Endometrium (tissue), 2 donors: ENCODE data around the gene C19orf12.
A peak's percentile ranks its signal among the peaks of the same experiment; 100 is the strongest.
"Not testable (repeated sequence)": the region's sequence is repeated elsewhere in the genome, so short reads cannot be mapped to it uniquely, and the experiment has no call there.

Experiments used
- FAIRE-seq: peaks from 2 replicates; lab custom pipeline; 2012; peaks lifted over from hg19 to GRCh38; lab: Jason Lieb, UNC
- donor health status: control.
- donor health status: control.

C19orf12 gene

DNA sequence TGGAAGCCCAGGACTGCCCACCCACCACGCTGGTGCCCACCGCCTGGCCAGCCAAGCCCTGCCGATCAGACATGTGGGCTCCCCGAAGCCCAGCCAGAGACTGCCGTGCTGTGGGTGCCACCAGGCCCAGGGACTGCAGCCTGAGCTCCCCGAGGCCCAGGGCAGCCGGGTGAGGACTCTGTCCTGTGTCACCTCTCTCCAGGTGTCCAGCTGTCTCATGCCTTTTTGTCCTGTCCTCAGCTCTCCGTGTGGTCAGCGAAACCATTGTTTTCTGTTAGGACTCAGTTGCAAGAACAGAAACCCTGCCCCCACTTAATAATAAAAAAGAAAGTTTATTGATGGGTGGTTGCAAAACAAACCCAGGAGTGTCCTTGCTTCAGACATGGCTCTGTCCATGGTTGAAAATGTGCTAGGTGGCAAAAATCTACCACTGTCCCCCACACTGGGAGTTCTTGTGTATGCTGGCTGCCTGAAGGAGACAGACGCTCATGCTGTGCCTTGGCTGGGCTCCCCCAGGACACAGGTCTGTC lies 39.9 kb downstream of the C19orf12 start:
- FAIRE-seq = no peak

DNA sequence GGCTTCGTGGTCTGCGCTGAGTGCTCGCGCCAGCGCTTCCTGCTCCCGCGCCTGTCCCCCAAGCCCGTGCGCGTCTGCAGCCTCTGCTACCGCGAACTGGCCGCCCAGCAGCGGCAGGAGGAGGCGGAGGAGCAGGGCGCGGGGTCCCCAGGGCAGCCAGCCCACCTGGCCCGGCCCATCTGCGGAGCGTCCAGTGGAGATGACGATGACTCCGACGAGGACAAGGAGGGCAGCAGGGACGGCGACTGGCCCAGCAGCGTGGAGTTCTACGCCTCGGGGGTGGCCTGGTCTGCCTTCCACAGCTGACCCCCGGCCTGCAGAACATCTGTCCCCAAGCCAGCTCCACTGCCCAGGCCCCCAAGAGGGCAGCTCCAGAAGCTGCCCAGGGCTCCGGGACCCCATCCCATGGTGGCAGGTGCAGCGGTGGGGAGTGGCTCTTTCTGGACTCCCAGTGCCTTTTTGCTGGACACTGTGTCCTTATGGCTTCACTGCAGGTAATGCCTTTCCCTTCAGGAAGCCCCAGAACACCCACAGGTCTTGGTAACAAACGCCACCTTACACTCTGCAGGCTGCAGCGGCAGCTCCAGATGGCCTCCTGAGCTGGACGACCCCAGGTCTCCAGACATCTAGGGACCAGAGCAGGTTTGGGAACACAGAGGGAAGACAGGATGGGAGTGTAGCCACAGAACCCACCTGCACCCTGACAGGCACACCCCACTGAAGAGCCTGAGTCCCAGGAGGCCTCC lies 40.5 kb downstream of the C19orf12 start:
- no peak for FAIRE-seq

DNA sequence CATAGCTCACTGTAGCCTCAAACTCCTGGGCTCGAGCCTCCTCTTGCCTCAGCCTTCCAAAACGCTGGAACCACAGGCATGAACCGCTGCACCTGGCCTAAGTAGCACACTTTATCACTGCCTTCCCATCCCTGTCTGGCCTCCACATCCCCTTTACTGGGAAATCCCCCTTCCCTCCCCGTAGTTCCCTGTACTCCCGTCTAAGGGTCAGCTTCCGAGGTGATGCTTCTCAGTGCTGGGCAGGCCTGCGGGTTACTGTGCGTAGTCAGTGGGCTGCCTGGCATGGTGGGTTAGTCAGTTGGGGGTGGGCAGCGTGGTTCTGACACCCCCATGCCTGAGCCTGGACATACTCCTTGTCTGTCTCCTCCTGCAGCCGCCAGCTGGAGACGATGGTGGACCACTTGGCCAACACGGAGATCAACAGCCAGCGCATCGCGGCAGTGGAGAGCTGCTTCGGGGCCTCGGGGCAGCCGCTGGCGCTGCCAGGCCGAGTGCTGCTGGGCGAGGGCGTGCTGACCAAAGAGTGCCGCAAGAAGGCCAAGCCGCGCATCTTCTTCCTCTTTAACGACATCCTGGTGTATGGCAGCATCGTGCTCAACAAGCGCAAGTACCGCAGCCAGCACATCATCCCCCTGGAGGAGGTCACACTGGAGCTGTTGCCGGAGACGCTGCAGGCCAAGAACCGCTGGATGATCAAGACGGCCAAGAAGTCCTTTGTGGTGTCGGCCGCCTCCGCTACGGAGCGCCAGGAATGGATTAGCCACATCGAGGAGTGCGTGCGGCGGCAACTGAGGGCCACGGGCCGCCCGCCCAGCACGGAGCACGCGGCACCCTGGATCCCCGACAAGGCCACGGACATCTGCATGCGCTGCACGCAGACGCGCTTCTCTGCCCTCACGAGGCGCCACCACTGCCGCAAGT lies 41.4 kb downstream of the C19orf12 start:
- no peak for FAIRE-seq

DNA sequence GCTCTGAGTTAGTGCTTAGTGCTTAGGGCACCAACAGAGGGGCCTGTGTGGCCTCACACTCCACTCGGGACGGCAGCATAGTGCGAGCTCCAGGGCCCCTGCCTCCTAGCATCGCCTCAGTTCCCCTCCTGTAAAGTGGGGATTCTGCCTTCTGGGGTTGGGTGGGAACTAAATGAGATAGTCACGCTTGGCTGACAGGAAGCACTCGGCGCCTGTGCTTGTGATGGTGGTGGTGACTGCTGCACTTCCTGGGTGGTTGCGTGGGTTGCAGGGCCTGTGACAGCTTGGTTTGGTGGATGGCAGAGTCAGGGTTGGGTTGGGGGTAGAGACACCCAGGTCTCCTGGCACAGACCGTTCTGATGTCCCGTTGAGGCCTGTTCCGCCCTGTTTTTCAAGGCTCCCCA lies 42.1 kb downstream of the C19orf12 start:
- no peak for FAIRE-seq

DNA sequence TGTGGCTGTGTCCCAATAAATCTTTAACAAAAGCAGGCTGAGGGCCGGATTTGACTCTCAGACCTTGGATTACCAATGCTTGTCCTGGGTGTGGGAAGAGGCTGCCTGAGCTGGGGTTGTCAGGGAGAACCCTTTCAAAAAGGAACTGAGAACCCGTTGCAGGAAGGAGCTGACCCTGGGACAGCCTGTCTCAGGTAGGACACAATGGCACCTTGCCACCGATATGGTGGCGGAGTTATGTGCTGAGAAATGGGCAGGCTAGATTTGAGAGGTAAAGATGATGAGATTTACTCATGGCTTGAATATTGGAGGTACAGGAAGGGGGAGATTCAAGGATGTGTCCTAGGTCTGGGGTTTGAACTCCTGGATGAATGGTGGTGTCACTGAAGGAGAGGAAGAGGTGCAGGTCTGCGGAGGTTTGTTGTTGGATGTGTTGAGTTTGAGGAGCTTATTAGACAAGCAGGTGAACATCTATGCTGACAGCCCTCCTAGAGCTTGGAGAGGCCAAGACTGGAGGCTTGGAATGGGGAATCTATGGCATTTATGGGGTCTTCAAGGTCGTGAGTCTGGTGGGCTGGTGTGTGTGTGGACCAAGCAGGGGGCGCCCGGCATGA lies 42.6 kb downstream of the C19orf12 start:
- FAIRE-seq = no peak

DNA sequence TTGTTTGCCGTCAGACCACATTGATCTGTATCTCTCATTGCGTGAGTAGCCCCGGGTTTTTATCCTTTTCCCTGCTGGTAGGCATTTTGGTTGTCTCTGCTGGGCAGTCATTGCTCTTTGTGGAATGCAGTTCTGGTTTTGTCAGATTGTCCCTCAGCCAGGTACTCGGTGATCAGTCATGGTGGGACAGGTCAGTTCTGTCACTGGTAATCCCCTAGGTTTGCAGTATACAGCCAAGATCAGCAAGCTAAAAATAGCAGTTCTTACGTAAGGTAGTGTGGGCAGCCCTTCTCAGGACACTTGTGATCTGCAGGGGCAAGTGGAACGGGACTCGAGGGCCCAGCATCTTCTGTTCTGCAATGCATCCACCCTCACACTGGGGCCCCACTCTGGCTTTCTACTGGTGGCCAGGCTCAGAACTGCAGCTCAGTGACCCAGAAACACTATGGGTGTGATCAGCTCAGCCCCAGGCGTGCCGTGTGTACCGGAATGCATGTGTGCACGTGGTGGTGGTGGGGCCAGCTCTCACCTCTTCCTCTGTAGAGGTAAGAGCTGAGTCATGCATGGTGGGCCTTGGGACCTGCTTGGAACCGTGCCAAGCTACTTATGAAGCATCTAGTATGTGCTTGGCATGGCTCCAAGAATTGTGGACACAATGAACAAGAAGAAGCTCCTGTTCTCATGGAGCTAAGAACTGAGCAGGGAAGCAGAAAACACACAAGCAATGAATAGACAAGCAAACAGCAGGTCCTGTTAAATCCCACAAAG lies 43.5 kb downstream of the C19orf12 start:
- no peak for FAIRE-seq

DNA sequence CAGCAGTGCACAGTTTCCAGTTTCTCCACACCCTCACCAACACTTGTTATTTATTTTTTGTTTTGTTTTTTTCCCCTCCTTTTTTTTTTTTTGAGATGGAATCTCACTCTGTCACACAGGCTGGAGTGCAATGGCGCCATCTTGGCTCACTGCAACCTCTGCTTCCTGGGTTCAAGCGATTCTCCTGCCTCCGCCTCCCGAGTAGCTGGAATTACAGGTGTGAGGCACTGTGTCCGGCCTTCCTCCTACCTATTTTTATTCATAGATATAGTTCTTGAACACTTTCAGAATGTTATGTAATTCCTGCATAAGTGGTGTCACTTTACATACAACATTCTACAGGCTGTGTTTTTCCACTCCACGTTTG lies 44.1 kb downstream of the C19orf12 start:
- not testable (repeated sequence) for FAIRE-seq

DNA sequence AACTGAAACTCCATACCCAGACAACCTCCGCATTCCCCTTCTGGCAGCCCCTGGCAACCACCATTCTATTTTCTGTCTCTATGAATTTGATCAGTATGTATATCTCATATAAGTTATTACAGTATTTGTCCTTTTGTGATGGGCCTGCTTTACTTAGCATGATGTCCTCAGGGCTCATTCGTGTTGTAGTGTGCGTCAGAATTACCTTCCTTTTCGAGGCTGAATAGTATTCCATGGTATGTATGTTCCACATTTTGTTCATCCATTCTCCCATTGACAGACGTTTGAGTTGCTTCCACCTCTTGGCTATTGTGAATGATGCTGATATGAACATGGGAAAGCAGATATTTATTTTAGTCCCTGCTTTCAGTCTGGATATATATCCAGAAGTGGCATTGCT lies 44.8 kb downstream of the C19orf12 start:
- FAIRE-seq = no peak

DNA sequence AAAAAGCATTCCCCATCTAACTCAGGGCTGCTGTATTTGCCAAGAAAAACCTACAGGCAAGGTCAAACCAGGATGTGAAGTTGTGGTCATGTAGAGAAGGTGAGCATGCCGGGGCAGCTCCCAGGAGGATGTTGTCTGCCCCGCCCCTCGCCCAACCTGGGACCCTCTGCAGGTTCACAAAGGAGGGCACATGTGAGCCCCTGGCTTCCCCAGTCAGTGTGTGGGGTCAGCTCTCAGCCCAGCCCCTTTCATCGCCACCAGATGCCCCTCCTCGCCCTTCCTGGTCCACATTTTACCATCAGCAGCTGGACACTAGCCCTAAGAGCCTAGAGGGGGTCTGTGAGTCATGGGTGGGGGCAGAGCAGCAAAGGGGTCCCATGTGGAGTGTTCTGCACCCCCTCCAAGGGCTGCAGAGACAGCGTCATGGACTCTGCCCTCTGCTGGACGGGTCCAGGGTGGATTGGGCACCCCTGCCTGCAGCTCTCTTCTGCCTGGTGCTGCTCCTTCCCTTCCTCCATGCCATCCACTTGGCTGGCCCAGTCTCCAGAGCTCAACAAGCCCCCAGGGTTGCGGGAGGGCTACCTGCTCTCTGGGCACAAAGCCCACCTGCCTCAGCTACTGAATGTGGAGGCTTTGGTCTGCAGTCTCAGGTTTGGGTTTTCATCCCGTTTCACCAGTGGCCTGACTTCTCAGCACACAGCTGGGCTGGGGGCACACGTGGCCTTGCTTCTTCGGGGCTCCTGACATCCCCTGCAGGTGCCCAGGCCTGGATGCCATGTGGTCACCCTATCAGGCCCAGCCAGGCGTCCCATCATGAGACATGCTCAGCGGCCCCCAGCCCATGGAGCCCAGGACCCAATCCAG lies 46.1 kb downstream of the C19orf12 start:
- FAIRE-seq = no peak

DNA sequence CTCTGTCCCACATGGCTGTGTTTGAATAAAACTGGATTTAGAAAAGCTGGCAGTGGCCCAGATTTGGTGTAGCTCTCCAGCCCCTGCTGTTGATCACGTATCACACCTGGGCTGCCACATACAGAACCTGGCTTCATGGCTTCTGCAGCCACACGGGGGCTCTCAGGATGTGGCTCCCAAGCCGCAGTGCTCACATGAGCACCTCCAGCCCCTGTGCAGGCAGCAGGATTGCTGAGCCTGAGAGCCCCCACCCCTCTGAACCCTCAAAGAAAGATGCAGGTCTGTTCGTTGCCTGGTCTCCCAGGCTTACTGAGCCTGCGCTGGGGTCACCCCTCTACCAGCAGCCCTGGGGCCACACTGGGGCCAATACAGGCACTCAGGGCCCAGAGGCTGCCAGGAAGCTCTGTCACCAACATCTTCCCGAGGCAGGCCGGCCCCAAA lies 47.1 kb downstream of the C19orf12 start:
- FAIRE-seq = no peak

DNA sequence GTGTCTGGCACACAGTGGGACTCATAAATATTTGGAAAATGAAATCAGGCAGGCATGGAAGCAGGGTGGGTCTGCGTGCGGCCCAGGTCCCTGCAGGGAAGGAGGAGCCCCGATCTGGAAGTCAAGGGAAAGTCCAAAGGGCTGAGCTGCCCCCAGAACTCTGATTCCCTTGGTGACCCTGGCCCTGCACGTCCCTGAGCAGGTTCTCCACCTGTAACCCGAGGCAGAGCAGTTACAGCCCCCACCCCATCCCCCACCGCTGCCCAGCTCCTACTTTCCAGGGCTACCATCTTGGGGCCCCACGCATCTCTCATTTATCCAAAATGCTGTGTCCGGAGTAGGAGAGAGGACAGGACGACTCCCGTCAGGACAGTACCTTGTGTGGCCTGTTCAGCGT lies 47.7 kb downstream of the C19orf12 start:
- FAIRE-seq = no peak

DNA sequence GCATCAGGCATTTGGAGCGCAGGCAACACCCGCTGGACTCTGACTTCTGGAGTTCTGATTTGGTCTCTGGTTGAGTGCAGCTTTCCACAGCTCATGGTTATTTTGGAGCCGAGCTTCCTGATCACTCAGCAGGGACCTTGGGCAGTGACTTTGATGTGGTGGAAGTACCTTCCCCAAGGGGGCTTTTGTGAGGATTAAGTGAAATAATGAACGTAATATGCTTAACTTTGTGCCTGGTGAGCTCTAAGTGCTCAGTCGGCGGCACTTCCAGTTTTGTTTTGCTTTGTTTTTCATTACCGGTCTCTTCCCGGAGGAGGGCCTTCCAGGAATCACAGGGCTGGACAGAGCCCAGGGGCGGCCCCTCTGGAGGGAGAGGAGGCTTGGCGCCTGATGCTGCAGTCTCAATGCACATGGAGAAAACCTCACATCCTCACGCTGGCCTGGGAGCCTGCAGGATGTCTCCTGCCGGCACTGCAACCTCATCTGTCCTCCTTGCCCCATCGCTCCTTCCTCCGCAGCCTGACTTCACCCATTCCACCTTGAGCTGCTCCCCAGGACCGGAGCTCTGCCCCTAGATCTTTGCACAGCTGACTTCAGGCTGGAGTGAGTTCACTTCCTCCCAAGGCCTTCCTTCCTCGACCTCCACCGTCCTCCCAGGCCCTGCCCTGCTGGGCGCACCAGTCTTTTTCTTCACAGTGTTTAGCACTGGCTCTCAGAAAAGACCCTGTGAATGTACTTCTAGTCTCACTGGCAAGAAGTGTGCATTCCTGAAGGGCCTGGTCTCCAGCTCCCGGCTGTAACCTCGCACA lies 48.3 kb downstream of the C19orf12 start:
- peak; percentile 29 for FAIRE-seq

DNA sequence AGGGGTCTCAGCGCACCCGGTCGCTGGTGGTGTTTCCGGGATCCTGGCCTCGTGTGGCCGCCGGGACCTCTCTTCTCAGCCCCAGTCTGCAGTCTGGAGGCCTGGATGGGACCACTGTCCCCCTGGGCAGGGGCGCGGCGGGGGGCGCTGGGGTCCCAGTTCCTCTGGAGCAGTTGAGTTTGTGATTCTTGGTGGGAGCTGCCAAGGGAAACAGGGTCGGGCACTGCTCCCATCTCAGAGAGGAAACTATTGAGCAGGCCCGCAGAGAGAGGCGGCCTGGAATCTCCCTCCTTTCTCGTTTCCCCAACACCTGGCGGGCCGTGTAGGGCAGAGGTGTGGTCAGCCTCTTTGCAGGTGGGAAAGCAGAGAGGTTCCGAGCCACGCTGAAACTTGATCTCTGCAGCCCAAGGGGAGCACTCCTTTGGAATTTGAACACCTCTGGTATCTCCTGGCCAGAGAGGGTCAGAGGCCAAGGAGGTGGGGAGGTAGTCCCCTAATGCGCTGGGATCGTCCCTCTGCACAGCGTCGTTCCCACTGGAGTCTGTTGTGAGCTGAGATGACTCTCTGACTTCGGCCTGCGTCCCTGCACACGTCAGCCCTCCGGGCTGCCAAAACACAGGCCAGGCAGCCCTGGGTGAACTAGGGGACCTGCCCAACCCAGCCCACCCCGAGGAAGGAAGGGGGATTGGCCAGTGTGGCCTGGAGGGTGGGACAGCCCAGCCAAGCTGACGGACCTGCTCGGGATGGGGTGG lies 49.1 kb downstream of the C19orf12 start:
- no peak for FAIRE-seq

DNA sequence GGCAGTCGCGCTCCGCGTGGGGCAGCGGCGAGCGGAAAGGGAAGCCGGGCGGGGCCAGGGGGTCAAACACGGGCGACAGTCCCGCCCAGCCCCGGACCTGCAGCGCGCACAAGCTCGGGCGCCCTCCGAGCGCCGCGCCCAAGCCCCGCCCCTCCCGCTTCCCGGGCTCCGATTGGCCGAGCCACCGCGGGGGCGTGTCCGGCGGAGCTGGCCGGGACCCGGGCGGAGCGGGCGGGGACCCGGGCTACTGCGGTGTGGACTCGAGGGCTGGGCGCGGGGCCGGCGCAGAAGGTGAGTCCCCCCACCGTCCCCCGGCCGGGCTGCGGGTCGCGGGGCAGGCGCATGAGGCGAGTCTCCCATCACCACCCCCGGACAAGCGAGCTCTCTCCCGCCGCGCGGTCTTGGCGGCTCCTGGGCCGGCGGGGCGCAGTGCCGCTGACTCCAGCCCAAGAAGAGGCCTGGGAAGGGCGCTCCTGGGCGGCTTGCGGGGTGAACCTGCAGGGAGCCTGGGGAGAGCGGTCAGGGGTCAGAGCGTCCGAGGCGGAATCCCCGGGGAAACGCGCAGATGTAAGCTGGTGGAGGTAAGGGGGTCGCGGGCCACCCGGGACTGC lies 49.7 kb downstream of the C19orf12 start, which contains the start of gene PLEKHF1:
Gene PLEKHF1 (plus strand): TSS at position 247 of the 611 bp plus-strand sequence. CDS start 8,379 bp downstream, outside the sequence.
- FAIRE-seq = no peak

DNA sequence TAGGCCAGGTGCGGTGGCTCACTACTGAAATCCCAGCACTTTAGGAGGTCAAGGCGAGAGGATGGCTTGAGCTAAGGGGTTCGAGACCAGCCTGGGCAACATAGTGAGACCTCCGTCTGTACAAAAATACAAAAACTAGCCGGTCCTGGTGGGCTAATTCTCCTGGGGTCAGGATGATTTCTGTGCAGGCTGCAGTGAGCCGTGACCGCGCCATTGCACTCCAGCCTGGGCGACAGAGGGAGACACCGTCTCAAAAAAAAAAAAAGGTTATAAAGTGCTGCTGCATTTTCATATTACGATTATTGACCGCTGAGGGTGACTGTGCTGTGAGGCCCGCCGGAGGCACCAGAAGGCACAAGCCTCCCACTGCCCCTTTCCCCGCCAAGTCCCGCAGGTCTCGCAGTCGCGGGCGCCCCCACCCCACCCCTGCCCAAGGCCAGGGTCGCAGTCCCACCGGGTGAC lies 50.3 kb downstream of the C19orf12 start:
- FAIRE-seq = no peak

DNA sequence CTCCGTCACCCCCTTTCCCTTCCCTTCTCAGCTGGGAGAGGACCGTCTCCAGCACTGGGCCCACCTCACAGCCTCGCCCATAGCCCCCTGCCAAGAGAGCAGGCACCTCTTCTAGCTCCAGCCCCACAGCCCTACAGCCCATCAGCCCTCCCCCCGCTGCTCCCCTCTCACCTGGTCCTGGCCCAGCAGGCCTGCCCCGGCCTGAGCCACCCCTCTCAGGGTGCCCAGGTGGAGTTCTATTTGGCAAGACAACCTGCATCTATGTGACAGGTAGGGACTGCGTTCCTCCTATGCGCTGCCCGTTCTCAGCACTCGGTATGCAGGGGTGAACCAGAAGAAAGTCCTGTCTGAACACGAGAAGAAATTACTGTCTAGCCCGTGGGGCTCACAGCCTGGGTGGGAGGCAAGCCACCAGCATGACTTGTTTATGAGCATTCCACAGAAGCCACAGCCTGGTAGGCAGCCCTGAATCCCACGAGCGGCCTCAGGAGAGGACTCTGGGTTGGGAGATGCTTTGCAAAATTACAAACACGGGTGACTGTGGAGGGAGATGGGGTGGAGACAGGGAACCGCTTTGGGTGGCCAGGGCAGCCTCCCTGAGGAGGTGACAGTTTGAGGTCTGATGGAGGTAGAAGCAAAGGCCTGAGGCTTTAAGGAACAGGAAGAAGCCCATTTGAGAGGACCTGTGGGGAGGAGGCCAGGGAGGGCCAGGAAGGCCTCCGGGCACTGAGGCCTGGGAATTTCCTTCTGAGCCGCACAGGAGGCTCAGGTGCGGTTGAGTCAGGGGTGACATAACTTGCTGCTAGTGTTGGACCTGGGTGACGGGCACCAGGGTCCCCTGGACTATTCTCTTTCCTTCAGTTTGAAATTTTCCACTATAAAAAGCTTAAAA lies 51.0 kb downstream of the C19orf12 start:
- FAIRE-seq = no peak

DNA sequence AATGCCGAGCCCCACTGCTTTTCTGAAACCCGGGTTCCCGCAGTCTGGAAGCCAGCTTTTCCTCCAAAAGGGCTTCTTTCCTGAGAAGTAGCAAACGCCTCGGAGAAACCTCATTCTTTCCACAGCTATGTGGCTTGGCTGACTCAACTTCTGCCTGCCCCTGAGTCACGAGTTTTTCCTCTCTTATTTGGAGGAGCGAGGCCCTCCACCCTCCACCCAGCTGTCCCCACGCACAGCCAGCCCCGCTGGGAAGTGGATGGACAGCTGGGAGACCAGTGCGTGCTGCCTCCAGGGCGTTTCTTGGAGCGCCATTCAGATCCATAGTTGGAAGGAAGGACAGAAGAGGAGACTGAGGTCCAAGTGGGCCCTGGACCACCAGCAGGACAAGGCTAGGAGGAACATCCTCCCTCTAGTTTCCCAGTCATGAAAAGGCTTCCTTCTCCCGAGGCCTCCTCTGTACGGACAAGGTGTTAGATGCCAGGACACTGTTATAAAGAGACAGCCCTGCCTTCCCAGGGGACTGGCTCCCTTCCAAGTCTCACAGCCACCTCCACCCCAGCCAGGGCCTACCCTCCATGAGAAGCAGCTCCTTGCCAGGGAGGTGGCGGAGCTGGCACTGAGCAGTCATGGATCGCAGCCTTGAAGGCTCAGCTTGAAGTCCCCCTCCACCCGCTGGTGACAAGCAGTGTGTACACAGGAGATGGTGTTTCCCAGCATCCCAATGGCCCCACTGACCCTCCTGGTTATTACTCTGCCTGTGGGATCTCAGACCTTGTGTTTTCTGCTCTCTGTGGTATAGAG lies 52.3 kb downstream of the C19orf12 start:
- no peak for FAIRE-seq
